Measurements from ENCODE around the gene BAZ1B. TPM values are rescaled to one million over a fixed set of nuclear protein-coding genes. Genes with fewer than 3 reads are reported as not detected.
A peak's percentile ranks its signal among the peaks of the same experiment; 100 is the strongest.

Gene BAZ1B
- total and polyA plus RNA-seq, 4 donors = 19.9 to 65.0 (median 32.9) TPM

DNA sequence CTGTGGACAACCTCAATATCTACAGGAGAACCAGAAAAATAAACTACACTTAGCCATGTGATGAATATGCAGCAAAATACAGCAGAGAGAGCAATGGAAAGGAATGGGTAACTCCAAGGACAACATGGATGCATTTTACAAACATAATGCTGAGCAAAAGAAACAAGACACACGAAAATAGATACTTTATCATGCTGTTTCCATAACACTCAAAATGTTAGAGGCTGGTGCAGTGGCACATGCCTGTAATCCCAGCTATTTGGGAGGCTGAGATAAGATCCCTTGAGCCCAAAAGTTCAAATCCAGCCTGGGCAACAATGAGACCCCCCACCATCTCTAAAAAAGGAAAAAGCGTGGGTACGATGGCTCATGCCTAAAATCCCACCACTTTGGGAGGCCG is 27.1 kb upstream of the BAZ1B start:
- WGBS, 2 donors = 93 to 94% methylated on average over 4 of the region's 4 CpGs
- DNase-seq (no peak), ATAC-seq (ENCODE audit: insufficient read depth, low FRiP score) (no peak)
- no peaks in the 10 kb centered on the region for H3K27me3 ChIP-seq (ENCODE audit: control insufficient read depth in 3 of 3, insufficient read depth in 3 of 3, low read length in 2 of 3)
- H3K36me3 ChIP-seq (ENCODE audit: control insufficient read depth in 4 of 4, insufficient read depth in 4 of 4, low read length in 4 of 4) = peaks cover 4 to 28% (median 11%) of the 10 kb centered on the region in 4 donors
- no peak overlapping the region for H3K4me3 ChIP-seq
- peaks cover 0 to 3% (median 0%) of the 10 kb centered on the region in 5 donors for H3K4me1 ChIP-seq (ENCODE audit: control insufficient read depth in 5 of 5, insufficient read depth in 5 of 5, low read length in 5 of 5)
- TF ChIP-seq, protein P1, sequence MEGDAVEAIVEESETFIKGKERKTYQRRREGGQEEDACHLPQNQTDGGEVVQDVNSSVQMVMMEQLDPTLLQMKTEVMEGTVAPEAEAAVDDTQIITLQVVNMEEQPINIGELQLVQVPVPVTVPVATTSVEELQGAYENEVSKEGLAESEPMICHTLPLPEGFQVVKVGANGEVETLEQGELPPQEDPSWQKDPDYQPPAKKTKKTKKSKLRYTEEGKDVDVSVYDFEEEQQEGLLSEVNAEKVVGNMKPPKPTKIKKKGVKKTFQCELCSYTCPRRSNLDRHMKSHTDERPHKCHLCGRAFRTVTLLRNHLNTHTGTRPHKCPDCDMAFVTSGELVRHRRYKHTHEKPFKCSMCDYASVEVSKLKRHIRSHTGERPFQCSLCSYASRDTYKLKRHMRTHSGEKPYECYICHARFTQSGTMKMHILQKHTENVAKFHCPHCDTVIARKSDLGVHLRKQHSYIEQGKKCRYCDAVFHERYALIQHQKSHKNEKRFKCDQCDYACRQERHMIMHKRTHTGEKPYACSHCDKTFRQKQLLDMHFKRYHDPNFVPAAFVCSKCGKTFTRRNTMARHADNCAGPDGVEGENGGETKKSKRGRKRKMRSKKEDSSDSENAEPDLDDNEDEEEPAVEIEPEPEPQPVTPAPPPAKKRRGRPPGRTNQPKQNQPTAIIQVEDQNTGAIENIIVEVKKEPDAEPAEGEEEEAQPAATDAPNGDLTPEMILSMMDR (IDR thresholded peaks at IDR 0.05; ENCODE audit: control extremely low read depth, extremely low read depth) = no peak
- no peak overlapping the region for H3K27ac ChIP-seq (ENCODE audit: low read depth in 1 of 2, low read length in 1 of 2)
- H3K9me3 ChIP-seq (ENCODE audit: control insufficient read depth in 4 of 4, insufficient read depth in 3 of 4, low read length in 3 of 4) = no peaks in the 10 kb centered on the region
- H3K9ac ChIP-seq (ENCODE audit: insufficient read depth in 1 of 2, low read length in 2 of 2) = no peak overlapping the region

DNA sequence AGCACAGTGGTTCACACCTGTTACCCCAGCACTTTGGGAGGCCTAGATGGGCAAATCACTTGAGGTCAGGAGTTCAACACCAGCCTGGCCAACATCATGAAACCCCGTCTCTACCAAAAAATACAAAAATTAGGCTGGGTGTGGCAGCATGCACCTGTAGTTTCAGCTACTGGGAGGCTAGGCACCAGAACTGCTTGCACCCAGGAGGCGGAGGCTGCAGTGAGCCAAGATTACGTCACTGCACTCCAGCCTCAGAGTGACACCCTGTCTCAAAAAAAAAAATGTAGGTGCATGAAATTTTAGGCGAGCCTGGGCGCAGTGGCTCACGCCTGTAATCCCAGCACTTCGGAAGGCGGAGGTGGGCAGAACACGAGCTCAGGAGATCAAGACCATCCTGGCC is 25.7 kb upstream of the BAZ1B start:
- 85 to 93% methylated on average over 9 of the region's 9 CpGs for WGBS, 2 donors
- H3K36me3 ChIP-seq (ENCODE audit: control insufficient read depth in 4 of 4, insufficient read depth in 4 of 4, low read length in 4 of 4) = peaks cover 7 to 25% (median 11%) of the 10 kb centered on the region in 4 donors
- H3K9me3 ChIP-seq (ENCODE audit: control insufficient read depth in 4 of 4, insufficient read depth in 3 of 4, low read length in 3 of 4) = no peaks in the 10 kb centered on the region
- DNase-seq (no peak), ATAC-seq (ENCODE audit: insufficient read depth, low FRiP score) (no peak)
- no peak overlapping the region for H3K9ac ChIP-seq (ENCODE audit: insufficient read depth in 1 of 2, low read length in 2 of 2)
- TF ChIP-seq, protein P1 (IDR thresholded peaks at IDR 0.05; ENCODE audit: control extremely low read depth, extremely low read depth) = no peak
- no peaks in the 10 kb centered on the region for H3K27me3 ChIP-seq (ENCODE audit: control insufficient read depth in 3 of 3, insufficient read depth in 3 of 3, low read length in 2 of 3)
- H3K27ac ChIP-seq (ENCODE audit: low read depth in 1 of 2, low read length in 1 of 2) = no peak overlapping the region
- no peak overlapping the region for H3K4me3 ChIP-seq
- peaks cover 0 to 3% (median 0%) of the 10 kb centered on the region in 5 donors for H3K4me1 ChIP-seq (ENCODE audit: control insufficient read depth in 5 of 5, insufficient read depth in 5 of 5, low read length in 5 of 5)

DNA sequence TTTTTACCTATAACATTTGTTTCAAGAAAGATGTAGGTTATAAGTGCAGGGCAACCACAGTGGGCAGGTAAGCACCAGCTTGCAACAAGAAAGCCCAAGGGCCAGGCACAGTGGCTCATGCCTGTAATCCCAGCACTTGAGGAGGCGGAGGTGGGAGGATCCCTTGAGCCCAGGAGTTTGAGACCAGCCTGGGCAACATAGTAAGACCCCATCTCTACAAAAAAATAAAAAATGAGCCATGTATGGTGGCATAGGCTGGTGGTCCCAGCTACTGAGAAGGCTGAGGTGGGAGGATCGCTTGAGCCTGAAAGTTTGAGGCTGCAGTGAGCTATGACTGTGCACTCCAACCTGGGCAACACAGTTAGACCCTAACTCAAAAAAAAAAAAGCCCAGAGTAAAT is 22.6 kb upstream of the BAZ1B start:
- DNase-seq = no peak
- Histone ChIP-seq H3K4me3 (no peak overlapping the region), H3K9ac (ENCODE audit: insufficient read depth in 1 of 2, low read length in 2 of 2) (no peak overlapping the region), H3K27me3 (ENCODE audit: control insufficient read depth in 3 of 3, insufficient read depth in 3 of 3, low read length in 2 of 3) (no peaks in the 10 kb centered on the region), H3K27ac (ENCODE audit: low read depth in 1 of 2, low read length in 1 of 2) (no peak overlapping the region), H3K9me3 (ENCODE audit: control insufficient read depth in 4 of 4, insufficient read depth in 3 of 4, low read length in 3 of 4) (no peaks in the 10 kb centered on the region), H3K4me1 (ENCODE audit: control insufficient read depth in 5 of 5, insufficient read depth in 5 of 5, low read length in 5 of 5) (peaks cover 0 to 2% (median 0%) of the 10 kb centered on the region in 5 donors), H3K36me3 (ENCODE audit: control insufficient read depth in 4 of 4, insufficient read depth in 4 of 4, low read length in 4 of 4) (peaks cover 10 to 36% (median 14%) of the 10 kb centered on the region in 4 donors)
- WGBS, 2 donors = 100% methylated on average over 2 of the region's 2 CpGs
- TF ChIP-seq, protein P1 (IDR thresholded peaks at IDR 0.05; ENCODE audit: control extremely low read depth, extremely low read depth) = no peak
- ATAC-seq (ENCODE audit: insufficient read depth, low FRiP score) = no peak

DNA sequence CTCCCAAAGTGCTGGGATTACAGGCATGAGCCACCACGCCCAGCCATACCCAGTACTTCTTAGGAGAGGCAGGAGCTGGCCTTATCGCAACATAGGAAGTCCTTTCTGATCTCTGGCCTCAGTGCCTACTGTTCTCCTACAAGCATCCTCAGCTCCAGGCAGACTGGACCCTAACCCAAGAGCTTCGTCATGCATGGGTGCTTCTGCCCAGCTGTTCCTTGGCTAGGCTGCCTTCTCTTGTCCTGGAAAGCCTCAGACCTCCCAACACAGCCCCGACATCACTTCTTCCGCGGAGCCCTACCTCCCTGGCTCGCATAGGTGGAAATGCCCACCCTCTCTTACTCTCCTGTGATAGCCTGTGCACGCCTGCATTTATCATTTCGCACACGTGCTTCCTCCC is 19.6 kb upstream of the BAZ1B start:
- ATAC-seq (ENCODE audit: insufficient read depth, low FRiP score) (no peak), DNase-seq (no peak)
- H3K27ac ChIP-seq (ENCODE audit: low read depth in 1 of 2, low read length in 1 of 2) = peak overlapping the region in 1 of 2 donors; percentile 24
- H3K36me3 ChIP-seq (ENCODE audit: control insufficient read depth in 4 of 4, insufficient read depth in 4 of 4, low read length in 4 of 4) = peaks cover 21 to 43% (median 30%) of the 10 kb centered on the region in 4 donors
- H3K9me3 ChIP-seq (ENCODE audit: control insufficient read depth in 4 of 4, insufficient read depth in 3 of 4, low read length in 3 of 4) = no peaks in the 10 kb centered on the region
- WGBS, 2 donors = 95 to 97% methylated on average over 10 of the region's 10 CpGs
- no peak overlapping the region for H3K4me3 ChIP-seq
- H3K27me3 ChIP-seq (ENCODE audit: control insufficient read depth in 3 of 3, insufficient read depth in 3 of 3, low read length in 2 of 3) = no peaks in the 10 kb centered on the region
- no peak overlapping the region for H3K9ac ChIP-seq (ENCODE audit: insufficient read depth in 1 of 2, low read length in 2 of 2)
- TF ChIP-seq, protein P1 (IDR thresholded peaks at IDR 0.05; ENCODE audit: control extremely low read depth, extremely low read depth) = no peak
- H3K4me1 ChIP-seq (ENCODE audit: control insufficient read depth in 5 of 5, insufficient read depth in 5 of 5, low read length in 5 of 5) = peaks cover 0 to 1% (median 0%) of the 10 kb centered on the region in 5 donors
